ENCODE measurements around the gene NBDY.
"Not testable (repeated sequence)": the region's sequence is repeated elsewhere in the genome, so short reads cannot be mapped to it uniquely, and the experiment has no call there.

Gene NBDY

DNA sequence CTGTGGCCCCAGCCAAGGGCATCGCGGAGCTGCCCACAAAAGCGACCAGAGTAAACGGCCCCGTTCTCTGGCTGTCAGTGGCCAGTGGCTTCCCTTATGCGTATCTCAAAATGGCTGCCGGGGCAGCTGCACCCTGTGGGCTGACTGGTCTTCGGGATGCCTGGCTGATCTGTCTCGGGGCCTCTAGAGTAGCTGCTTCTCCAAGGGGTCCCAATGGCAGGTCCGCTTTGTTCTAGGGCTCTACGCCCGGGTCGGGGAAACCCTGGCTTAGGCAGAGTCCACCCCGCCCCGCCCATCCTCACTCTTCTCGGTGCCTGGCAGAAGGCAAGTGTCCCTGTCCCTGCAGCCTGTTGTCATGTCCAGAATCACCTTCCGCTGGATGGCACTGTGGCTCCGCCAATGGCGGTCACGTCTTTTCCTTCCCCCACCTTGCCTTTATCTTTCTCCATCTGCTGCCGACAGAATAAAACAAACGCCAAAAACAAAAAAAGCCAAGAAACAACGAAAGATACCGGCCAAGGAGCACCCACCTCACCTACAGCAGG, 50.0 kb downstream of the NBDY start:
- not testable (repeated sequence) for H3K4me3 ChIP-seq (ENCODE audit: control insufficient read depth, low read depth, low read length); DNase-seq (ENCODE audit: low read depth)

DNA sequence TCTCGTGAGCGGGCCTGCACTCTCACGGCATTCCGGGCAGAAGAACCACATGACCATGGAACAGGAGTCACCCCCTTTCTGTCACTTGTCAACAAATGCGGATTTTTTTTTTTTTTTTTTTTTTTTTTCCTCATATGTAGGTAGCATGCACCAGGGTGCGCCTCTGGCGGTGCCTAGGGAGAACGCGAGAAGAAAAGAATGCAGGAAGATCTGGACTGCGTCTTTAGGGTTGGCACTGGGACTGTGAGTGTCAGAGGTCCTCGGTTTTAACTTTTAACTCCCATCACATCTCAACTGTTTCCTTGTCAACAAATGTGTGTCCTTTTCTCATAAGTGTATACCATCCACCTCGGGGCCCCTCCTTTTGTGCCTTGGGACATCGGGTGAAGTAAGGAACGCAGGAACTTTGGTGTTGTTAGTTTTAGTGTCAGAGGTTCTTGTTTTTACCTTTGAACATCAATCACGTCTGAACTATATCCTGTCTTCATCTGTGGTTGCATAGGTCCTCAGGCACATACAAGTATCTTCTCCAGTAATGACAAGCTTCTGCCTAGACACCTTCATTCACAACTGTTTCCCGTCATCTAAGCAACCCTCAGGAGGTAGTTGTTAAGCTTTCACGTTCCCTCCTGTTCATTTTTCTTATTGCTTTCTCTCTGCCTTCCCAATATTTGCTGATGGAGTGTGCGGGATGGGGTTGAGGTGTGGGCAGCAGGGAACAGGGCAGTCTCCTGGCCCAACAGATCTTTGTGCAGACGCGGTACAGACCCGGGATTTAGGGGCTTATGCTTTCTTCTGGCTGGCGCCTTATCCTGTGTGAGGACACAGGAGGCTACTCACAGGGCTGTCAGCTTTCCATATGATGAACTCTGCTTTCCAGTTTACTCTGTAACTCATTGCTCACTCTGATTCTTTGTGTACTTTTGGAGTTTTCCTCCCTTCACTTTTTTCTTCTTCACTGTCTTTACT, 51.9 kb downstream of the NBDY start:
- DNase-seq (ENCODE audit: low read depth); H3K4me3 ChIP-seq (ENCODE audit: control insufficient read depth, low read depth, low read length): not testable (repeated sequence)

DNA sequence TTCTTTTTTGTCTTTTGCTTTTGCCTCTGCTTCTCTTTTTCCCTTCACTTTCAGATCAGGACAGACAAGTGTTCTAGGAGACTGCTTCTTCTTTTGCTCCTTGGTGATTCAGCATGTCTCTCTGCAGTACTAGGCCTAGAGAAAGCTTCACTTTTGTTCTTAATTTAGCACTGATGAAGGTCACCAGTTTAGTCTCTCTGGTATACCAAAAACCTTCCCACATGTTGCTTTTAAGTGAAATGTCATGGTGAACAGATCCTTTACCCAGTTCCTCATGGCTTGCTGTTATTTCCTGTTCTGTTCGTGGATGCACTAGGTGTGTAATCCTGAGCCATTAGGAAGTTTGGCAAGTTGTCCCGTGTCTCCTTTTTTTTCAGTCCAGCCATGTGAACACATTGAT, 53.3 kb downstream of the NBDY start:
- TF ChIP-seq, protein P1, sequence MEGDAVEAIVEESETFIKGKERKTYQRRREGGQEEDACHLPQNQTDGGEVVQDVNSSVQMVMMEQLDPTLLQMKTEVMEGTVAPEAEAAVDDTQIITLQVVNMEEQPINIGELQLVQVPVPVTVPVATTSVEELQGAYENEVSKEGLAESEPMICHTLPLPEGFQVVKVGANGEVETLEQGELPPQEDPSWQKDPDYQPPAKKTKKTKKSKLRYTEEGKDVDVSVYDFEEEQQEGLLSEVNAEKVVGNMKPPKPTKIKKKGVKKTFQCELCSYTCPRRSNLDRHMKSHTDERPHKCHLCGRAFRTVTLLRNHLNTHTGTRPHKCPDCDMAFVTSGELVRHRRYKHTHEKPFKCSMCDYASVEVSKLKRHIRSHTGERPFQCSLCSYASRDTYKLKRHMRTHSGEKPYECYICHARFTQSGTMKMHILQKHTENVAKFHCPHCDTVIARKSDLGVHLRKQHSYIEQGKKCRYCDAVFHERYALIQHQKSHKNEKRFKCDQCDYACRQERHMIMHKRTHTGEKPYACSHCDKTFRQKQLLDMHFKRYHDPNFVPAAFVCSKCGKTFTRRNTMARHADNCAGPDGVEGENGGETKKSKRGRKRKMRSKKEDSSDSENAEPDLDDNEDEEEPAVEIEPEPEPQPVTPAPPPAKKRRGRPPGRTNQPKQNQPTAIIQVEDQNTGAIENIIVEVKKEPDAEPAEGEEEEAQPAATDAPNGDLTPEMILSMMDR (IDR thresholded peaks at IDR 0.05; ENCODE audit: control insufficient read depth, insufficient read depth, low read depth, low read length, missing control alignments): no peak
- no peak for DNase-seq (ENCODE audit: low read depth)
- H3K4me3 ChIP-seq (ENCODE audit: control insufficient read depth, low read depth, low read length): no peak overlapping the region

DNA sequence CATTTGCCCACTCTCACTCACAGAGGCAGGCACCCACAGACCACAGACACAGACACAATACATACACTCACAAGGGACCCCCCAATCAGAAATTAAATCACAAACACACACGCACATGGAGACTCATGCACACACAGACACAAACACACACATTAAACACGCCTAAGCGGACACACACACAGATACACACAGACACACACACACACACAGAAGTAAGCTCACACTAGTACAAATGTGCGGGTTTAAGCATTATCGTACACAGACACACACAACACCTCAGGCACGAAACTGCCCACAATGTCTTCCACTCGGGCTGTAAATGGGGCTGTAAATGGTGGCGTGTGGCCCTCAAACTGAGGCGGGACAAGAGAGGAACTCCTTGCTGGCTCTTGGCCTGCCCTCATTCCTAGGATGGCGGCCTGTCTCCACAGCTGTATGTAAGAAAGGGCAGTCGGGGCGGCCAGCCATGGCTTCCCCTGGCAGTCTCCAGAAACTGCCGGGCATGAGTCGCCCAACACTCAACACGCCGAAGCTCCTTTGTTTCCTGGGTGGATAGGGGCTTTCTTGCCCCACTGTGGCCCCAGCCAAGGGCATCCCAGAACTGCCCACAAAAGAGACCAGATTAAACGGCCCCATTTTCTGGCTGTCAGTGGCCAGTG, 53.9 kb downstream of the NBDY start:
- H3K4me3 ChIP-seq (ENCODE audit: control insufficient read depth, low read depth, low read length): peak overlapping the region; percentile 38
- no peak for DNase-seq (ENCODE audit: low read depth)
- TF ChIP-seq, protein P1 (IDR thresholded peaks at IDR 0.05; ENCODE audit: control insufficient read depth, insufficient read depth, low read depth, low read length, missing control alignments): no peak

DNA sequence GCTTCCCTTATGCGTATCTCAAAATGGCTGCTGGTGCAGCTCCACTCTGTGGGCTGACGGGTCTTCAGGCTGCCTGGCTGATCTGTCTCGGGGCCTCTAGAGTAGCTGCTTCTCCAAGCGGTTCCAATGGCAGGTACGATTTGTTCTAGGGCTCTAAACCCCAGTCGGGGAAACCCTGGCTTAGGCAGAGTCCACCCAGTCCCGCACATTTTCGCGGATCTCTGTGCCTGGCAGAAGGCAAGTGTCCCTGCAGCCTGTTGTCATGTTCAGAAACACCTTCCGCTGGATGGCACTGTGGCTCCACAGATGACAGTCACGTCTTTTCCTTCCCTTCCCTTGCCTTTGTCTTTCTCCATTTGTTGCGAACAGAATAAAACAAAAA, 54.4 kb downstream of the NBDY start:
- peak overlapping the region; percentile 38 for H3K4me3 ChIP-seq (ENCODE audit: control insufficient read depth, low read depth, low read length)
- no peak for DNase-seq (ENCODE audit: low read depth)
- TF ChIP-seq, protein P1 (IDR thresholded peaks at IDR 0.05; ENCODE audit: control insufficient read depth, insufficient read depth, low read depth, low read length, missing control alignments): peak; percentile 40

DNA sequence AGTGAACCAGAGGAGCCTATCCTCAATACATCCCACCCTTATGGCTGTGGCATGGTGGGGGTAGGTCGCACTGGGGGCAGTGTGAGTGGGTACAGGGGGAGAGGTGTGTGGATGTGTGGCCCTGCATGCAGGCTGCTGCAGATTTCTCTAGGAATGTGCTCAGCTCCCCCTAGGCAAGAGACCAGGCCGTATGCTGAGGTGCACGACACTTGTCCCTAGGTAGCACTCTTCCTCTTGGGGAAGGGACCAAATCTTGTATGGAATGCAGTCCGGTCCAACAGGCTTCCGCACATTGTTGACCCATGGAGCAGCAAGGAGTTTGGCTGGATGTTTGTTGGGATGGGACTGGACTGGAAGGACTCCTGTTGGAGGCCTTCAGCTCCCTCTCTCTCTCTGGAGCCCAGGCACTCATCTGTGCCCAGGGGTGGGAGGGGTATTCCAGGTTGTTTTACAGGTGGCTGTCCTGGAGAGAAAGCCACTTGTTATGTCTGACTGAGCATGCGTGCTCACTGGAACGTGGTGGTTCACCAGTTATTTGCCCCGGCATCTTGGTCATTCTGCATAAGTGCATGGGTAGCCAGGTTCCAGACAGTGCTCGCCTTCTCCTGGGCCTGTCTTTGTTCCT, 55.1 kb downstream of the NBDY start:
- TF ChIP-seq, protein P1 (IDR thresholded peaks at IDR 0.05; ENCODE audit: control insufficient read depth, insufficient read depth, low read depth, low read length, missing control alignments): no peak
- H3K4me3 ChIP-seq (ENCODE audit: control insufficient read depth, low read depth, low read length): no peak overlapping the region

DNA sequence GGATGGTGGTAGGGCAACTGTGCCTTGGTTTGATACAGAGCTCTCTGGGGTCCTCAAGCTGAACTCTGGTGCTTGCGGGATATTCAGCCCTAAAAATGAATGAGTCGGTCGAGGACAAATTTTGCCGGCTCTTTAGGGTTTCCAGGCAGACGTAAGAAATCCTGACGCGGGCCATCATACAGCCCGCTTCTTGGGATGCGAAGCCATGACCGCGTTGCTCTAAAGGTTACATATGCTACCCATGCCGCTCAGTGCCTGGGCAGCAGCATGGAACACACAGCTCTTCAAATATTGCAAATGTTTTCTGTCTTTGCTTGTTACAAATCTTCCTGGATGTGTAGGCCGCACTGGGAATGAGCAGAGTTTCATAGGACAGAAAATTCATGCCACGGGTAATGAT, 55.6 kb downstream of the NBDY start:
- TF ChIP-seq, protein P1 (IDR thresholded peaks at IDR 0.05; ENCODE audit: control insufficient read depth, insufficient read depth, low read depth, low read length, missing control alignments): no peak
- no peak overlapping the region for H3K4me3 ChIP-seq (ENCODE audit: control insufficient read depth, low read depth, low read length)
- no peak for DNase-seq (ENCODE audit: low read depth)

More for the DNA sequence above, 55.1 kb downstream of the NBDY start:
- DNase-seq (ENCODE audit: low read depth): no peak

Measured in AG09309 (cell line).